Neutrophil (primary cell): Measurements from ENCODE around the gene TSPAN18.

Experiments
- H3K27ac ChIP-seq: fragments of 200-600 bp; sonication (generic); 2 replicates; pipeline ENCODE4 v1.5.1; 2016; ENCODE audit warnings: mild to moderate bottlenecking, moderate library complexity
- H3K27me3 ChIP-seq: fragments of 200-600 bp; sonication (generic); 2 replicates; pipeline ENCODE4 v1.6.0; 2016; ENCODE audit warnings: mild to moderate bottlenecking
- H3K36me3 ChIP-seq: fragments of 200-600 bp; sonication (generic); 2 replicates; pipeline ENCODE4 v1.5.1; 2017
- H3K4me1 ChIP-seq, 2 experiments: fragments of 200-600 bp in 1 of 2; sonication (generic) in 1 of 2; 1 replicate in 1 of 2; 2 replicates in 1 of 2; pipeline versions ENCODE4 v1.5.1 to v1.6.1; 2013 to 2016; ENCODE audit warnings: low read depth in 1 of 2, low read length in 1 of 2, mild to moderate bottlenecking in 1 of 2, moderate library complexity in 1 of 2; ENCODE audit not compliant: control insufficient read depth in 1 of 2, insufficient read depth in 1 of 2
- H3K4me3 ChIP-seq, 2 experiments: fragments of 200-600 bp in 1 of 2; sonication (generic) in 1 of 2; 1 replicate in 1 of 2; 2 replicates in 1 of 2; pipeline ENCODE4 v1.5.1; 2013 to 2016; ENCODE audit warnings: low read depth in 1 of 2, low read length in 1 of 2, mild to moderate bottlenecking in 1 of 2, moderate library complexity in 1 of 2
- H3K9me3 ChIP-seq: fragments of 200-600 bp; sonication (generic); 2 replicates; pipeline ENCODE4 v1.5.1; 2016
- CTCF ChIP-seq: fragments of 200-600 bp; sonication (generic); IDR thresholded peaks from 2 replicates; pipeline ENCODE4 v1.5.1; 2016; ENCODE audit warnings: antibody characterized with exemption

TSPAN18 gene

GRCh38 chr11:44815917-44816456, 89.2 kb downstream of the TSPAN18 start:
- Histone ChIP-seq H3K27me3 (no peaks in the 10 kb centered on the region), H3K4me3 (no peak overlapping the region), H3K27ac (no peak overlapping the region), H3K9me3 (no peaks in the 10 kb centered on the region), H3K36me3 (no peaks in the 10 kb centered on the region), H3K4me1 (no peaks in the 10 kb centered on the region)
- TF ChIP-seq CTCF, result no peak

GRCh38 chr11:44816761-44817160, 90.0 kb downstream of the TSPAN18 start:
- H3K27me3 ChIP-seq, result no peaks in the 10 kb centered on the region
- no peaks in the 10 kb centered on the region for H3K4me1 ChIP-seq
- TF ChIP-seq CTCF, result no peak
- no peak overlapping the region for H3K27ac ChIP-seq
- H3K36me3 ChIP-seq, result no peaks in the 10 kb centered on the region
- H3K9me3 ChIP-seq, result no peaks in the 10 kb centered on the region
- H3K4me3 ChIP-seq, result no peak overlapping the region

GRCh38 chr11:44817207-44817949, 90.6 kb downstream of the TSPAN18 start:
- H3K4me3 ChIP-seq, result no peak overlapping the region
- no peaks in the 10 kb centered on the region for H3K27me3 ChIP-seq
- H3K9me3 ChIP-seq, result no peaks in the 10 kb centered on the region
- H3K4me1 ChIP-seq, result no peaks in the 10 kb centered on the region
- TF ChIP-seq CTCF, result no peak
- H3K36me3 ChIP-seq, result no peaks in the 10 kb centered on the region
- H3K27ac ChIP-seq, result no peak overlapping the region

DNA sequence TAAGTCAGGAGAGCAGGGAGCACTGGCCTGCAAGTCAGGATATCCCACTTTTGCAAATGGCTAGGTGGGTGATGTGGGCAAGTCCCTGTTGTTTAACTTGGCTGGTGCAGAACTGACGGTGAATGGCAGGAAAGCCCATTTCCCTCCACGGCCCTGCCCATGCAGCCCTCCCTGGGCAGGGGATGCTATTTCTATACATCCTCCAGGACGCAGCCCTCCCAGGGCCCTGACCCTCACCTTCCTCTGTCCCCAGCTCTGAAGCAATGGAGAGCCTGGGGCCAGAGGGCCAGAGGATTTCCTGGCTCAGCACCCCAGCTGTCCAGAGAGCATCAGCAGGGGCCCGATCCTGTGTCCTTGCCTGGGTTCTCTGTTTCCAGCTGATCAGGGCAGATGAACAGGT, 91.3 kb downstream of the TSPAN18 start:
- H3K4me3 ChIP-seq, result no peak overlapping the region
- no peak overlapping the region for H3K27ac ChIP-seq
- no peaks in the 10 kb centered on the region for H3K4me1 ChIP-seq
- TF ChIP-seq CTCF, result no peak
- no peaks in the 10 kb centered on the region for H3K9me3 ChIP-seq
- H3K27me3 ChIP-seq, result no peaks in the 10 kb centered on the region
- no peaks in the 10 kb centered on the region for H3K36me3 ChIP-seq

DNA sequence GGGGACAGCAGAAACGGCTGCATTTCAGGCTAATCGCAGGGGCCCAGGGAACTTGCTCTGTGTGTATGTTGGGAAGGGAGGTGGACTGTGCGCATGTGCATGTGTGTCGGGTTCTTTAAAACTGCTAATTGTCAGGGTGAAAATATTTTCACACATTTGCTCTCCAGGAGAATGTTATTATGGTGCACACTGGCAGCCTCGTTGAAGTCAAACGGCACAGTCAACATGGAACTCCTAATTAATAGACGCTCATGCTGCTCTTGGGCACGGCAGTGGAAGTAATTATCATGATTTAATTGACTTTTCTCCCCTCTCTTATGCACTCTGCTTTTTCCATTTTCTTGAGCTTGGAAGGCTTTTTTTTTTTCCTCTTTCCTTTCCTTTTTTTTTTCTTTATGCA, 92.6 kb downstream of the TSPAN18 start:
- H3K9me3 ChIP-seq, result no peaks in the 10 kb centered on the region
- TF ChIP-seq CTCF, result no peak
- no peak overlapping the region for H3K27ac ChIP-seq
- H3K36me3 ChIP-seq, result no peaks in the 10 kb centered on the region
- no peak overlapping the region for H3K4me3 ChIP-seq
- H3K27me3 ChIP-seq, result no peaks in the 10 kb centered on the region
- no peaks in the 10 kb centered on the region for H3K4me1 ChIP-seq
